ENCODE data around the gene AHCYL1.

DNA sequence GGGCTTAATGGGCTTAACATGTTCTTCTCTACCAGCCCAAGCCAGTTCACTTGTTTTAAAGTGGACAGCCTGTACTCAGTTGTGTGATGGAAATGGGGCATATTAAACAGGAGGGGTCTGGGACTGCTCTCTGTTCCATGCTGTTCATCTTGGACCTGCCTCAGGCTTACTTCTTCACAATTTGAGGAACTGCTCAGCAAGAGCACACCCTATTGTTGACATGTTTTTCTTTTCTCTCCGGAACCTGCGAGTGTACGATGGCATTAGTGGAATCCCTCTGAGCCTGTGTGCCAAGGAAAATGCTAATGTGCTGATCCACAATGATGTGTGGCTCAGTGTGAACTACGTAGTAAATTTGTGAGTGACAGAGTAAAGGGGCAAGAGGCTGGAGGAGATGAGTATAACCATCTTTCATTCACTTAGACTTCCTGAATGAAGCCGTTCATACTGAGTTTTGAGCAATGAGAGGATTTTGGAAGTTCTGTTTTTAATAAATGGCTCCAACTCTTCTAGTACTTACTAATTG, 6.9 kb downstream of the AHCYL1 start:
- TF ChIP-seq, protein P1, sequence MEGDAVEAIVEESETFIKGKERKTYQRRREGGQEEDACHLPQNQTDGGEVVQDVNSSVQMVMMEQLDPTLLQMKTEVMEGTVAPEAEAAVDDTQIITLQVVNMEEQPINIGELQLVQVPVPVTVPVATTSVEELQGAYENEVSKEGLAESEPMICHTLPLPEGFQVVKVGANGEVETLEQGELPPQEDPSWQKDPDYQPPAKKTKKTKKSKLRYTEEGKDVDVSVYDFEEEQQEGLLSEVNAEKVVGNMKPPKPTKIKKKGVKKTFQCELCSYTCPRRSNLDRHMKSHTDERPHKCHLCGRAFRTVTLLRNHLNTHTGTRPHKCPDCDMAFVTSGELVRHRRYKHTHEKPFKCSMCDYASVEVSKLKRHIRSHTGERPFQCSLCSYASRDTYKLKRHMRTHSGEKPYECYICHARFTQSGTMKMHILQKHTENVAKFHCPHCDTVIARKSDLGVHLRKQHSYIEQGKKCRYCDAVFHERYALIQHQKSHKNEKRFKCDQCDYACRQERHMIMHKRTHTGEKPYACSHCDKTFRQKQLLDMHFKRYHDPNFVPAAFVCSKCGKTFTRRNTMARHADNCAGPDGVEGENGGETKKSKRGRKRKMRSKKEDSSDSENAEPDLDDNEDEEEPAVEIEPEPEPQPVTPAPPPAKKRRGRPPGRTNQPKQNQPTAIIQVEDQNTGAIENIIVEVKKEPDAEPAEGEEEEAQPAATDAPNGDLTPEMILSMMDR (IDR thresholded peaks at IDR 0.05; ENCODE audit: insufficient read depth, low read length, poor library complexity, severe bottlenecking): no peak
- TF ChIP-seq EZH2phosphoT487 (conservative IDR thresholded peaks at IDR 0.05; ENCODE audit: low read length): no peak
